CD4-positive, alpha-beta T cell (primary cell): Measurements from ENCODE around the gene COPG1. TPM values are rescaled to one million over a fixed set of nuclear protein-coding genes. Genes with fewer than 3 reads are reported as not detected.

Source experiments
- ATAC-seq: fragments of 200-7000 bp; cut with Tn5 transposase; one replicate; pipeline ENCODE4 v1.10.0; 2022; ENCODE audit warnings: mild to moderate bottlenecking; ENCODE audit not compliant: poor library complexity
- CTCF ChIA-PET: fragments of 350-600 bp; sonication (Branson Sonifier 250); formaldehyde crosslinking; loops from one replicate; lab custom pipeline; 2021; ENCODE audit warnings: antibody characterized with exemption, inconsistent platforms; lab: Charles Lee
- POLR2A ChIA-PET: fragments of 350-600 bp; sonication (Branson Sonifier 250); formaldehyde crosslinking; loops from one replicate; lab custom pipeline; 2021; ENCODE audit warnings: antibody characterized with exemption, inconsistent platforms; lab: Charles Lee
- DNase-seq, 14 experiments: peaks; one replicate each; pipeline ENCODE4 v3.0.0-alpha.2; 2013 to 2020; ENCODE audit warnings: mixed read lengths in 2 of 14
- H3K27ac ChIP-seq, 2 donors: one replicate each; pipeline versions ENCODE4 v1.5.1 to v1.7.0; 2013; ENCODE audit warnings: low read length in 2 of 2, low read depth in 1 of 2, mild to moderate bottlenecking in 1 of 2
- H3K27me3 ChIP-seq, 2 experiments: 1 replicate in 1 of 2; 2 replicates in 1 of 2; pipeline versions ENCODE4 v1.6.1 to v1.7.0; 2013; ENCODE audit warnings: low read length in 2 of 2, control low read depth in 1 of 2, mild to moderate bottlenecking in 1 of 2, moderate library complexity in 1 of 2; ENCODE audit not compliant: insufficient read depth in 2 of 2, control insufficient read depth in 1 of 2
- H3K36me3 ChIP-seq: one replicate; pipeline ENCODE4 v1.6.1; 2013; ENCODE audit warnings: low read length, control low read depth; ENCODE audit not compliant: insufficient read depth
- H3K4me1 ChIP-seq: one replicate; pipeline ENCODE4 v1.6.1; 2013; ENCODE audit warnings: low read length, control low read depth; ENCODE audit not compliant: insufficient read depth
- H3K4me3 ChIP-seq: one replicate; pipeline ENCODE4 v1.5.1; 2013; ENCODE audit warnings: mild to moderate bottlenecking, low read length, moderate library complexity
- H3K9me3 ChIP-seq, 2 experiments: 1 replicate in 1 of 2; 2 replicates in 1 of 2; pipeline versions ENCODE4 v1.6.1 to v1.7.0; 2013; ENCODE audit warnings: low read length in 2 of 2, mild to moderate bottlenecking in 2 of 2, control low read depth in 1 of 2, moderate library complexity in 1 of 2; ENCODE audit not compliant: control insufficient read depth in 1 of 2, insufficient read depth in 1 of 2
- H3K27ac Mint-ChIP-seq: one replicate; pipeline ENCODE4 v1.8.0; 2020; ENCODE audit warnings: mixed read lengths
- H3K27me3 Mint-ChIP-seq: one replicate; pipeline ENCODE4 v1.8.0; 2021; ENCODE audit warnings: mixed read lengths
- H3K36me3 Mint-ChIP-seq: one replicate; pipeline ENCODE4 v1.8.0; 2021; ENCODE audit warnings: low read depth, mixed read lengths
- H3K4me1 Mint-ChIP-seq: one replicate; pipeline ENCODE4 v1.8.0; 2021; ENCODE audit warnings: low read depth, mixed read lengths
- H3K4me3 Mint-ChIP-seq: one replicate; pipeline ENCODE4 v1.8.0; 2020; ENCODE audit warnings: mild to moderate bottlenecking, mixed read lengths
- H3K9me3 Mint-ChIP-seq: one replicate; pipeline ENCODE4 v1.8.0; 2020; ENCODE audit warnings: mixed read lengths
- CTCF ChIP-seq: fragments of 200-600 bp; IDR thresholded peaks from one replicate; pipeline ENCODE4 v1.8.0; 2022; ENCODE audit warnings: antibody characterized with exemption, mild to moderate bottlenecking
- intact Hi-C, 2 experiments: fragments of 100-400 bp; cut with DNase I in 1 of 2; cut with micrococcal nuclease in 1 of 2; formaldehyde crosslinking; loops; one replicate each; pipeline versions ENCODE4 v1.15.1 to v1.9.0; 2023 to 2025; cut with DNase I, micrococcal nuclease
- total RNA-seq, 174 experiments: library from RNA in 2 of 174; stranded (reverse) in 2 of 174; gene quantifications; one replicate each; pipeline ENCODE4 v1.2.3 and lab custom pipeline; 2021 to 2026

COPG1 gene
- total RNA-seq, 2 experiments from 2014 or later: 77.7 to 79.3 TPM

- POLR2A ChIA-PET: interaction anchor here (1.1 to 3.6 kb wide), 4 partner anchors 9 to 25 kb away, joined by 4 to 34 read pairs (median 4); a partner anchor contains a TSS
- Histone ChIP-seq H3K27me3 (no peaks in the 10 kb centered on the region), H3K4me1 (peaks cover 17% of the 10 kb centered on the region), H3K36me3 (peaks cover 50% of the 10 kb centered on the region), H3K27ac (no peak overlapping the region), H3K9me3 (no peaks in the 10 kb centered on the region), H3K4me3 (no peak overlapping the region)
- TF ChIP-seq CTCF: no peak
- no peaks in the 10 kb centered on the region for H3K27me3 Mint-ChIP-seq
- no peak overlapping the region for H3K4me3 Mint-ChIP-seq
- ATAC-seq (no peak), DNase-seq (no peak)
- intact Hi-C loops: no loop called here
- peak overlapping the region; percentile 65 for H3K27ac Mint-ChIP-seq
- CTCF ChIA-PET: interaction anchor here (2.0 kb wide), 1 partner anchor 12 kb away, joined by 12 read pairs; a partner anchor contains a TSS
- H3K4me1 Mint-ChIP-seq: peaks cover 28% of the 10 kb centered on the region
- H3K9me3 Mint-ChIP-seq: no peaks in the 10 kb centered on the region
- peaks cover 63% of the 10 kb centered on the region for H3K36me3 Mint-ChIP-seq
These were observed 55.5 kb downstream of the COPG1 start for GRCh38 chr3:129304962-129305222.

DNA sequence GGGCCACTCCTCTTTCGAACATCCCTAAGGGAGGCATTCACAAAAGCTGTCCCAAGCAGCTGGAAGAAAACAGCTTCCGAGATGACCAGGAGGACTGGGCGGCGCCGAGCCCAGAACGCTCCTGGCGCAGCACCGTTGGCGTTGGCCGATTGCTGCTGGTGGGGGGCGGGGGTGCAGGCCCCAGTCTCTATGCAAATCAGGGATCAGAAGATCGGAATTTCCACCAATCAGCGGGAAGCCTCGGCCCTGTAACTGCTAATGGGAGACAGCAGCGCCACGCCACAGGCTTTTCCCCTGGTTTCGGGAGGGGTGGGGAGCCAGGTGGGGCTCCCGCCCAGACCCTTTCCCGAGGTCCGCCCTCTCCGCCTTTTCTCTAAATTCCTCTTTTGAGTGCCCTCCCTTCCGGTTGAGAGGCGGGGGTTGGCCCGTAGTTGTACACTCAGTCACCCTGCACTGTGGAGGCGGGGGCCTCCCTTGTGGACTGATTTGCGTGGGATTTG lies 56.2 kb downstream of the COPG1 start:
- POLR2A ChIA-PET: interaction anchor here (1.9 to 3.6 kb wide), 2 partner anchors 8 to 10 kb away, joined by 5 to 34 read pairs; a partner anchor contains a TSS

DNA sequence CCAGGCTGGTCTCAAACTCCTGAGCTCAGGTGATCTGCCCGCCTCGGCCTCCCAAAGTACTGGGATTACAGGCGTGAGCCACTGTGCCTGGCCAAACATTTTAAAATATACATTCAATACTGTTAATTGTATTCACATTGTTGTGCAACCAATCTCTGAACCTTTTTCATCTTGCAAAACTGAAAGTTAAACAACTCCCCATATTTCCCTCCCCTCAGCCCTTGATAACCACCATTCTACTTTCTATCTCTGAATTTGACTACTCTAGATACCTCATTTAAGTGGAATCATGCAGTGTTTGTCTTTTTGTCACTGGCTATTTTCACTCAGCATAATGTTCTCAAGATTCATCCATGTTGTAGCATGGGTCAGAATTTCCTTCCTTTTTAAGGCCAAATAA lies 59.2 kb downstream of the COPG1 start:
- Mint-ChIP-seq H3K9me3 (no peaks in the 10 kb centered on the region), H3K27ac (peak overlapping the region; percentile 6), H3K4me3 (no peak overlapping the region), H3K27me3 (no peaks in the 10 kb centered on the region), H3K4me1 (peaks cover 40% of the 10 kb centered on the region), H3K36me3 (peaks cover 34% of the 10 kb centered on the region)
- ChIA-PET CTCF (interaction anchor here (0.7 to 1.5 kb wide), 2 partner anchors 8 to 338 kb away, joined by 3 read pairs; a partner anchor contains a TSS), POLR2A (interaction anchor here (0.6 kb wide), 1 partner anchor 7 kb away, joined by 3 read pairs; a partner anchor contains a TSS)
- DNase-seq (no peak), ATAC-seq (no peak)
- H3K36me3 ChIP-seq: peaks cover 22% of the 10 kb centered on the region
- intact Hi-C loops: no loop called here
- no peaks in the 10 kb centered on the region for H3K27me3 ChIP-seq
- H3K4me3 ChIP-seq: no peak overlapping the region
- no peak overlapping the region for H3K27ac ChIP-seq
- peaks cover 25% of the 10 kb centered on the region for H3K4me1 ChIP-seq
- no peaks in the 10 kb centered on the region for H3K9me3 ChIP-seq
- TF ChIP-seq CTCF: no peak

More for the DNA sequence above, 56.2 kb downstream of the COPG1 start:
- DNase-seq (peak in 5 of 14 experiments; percentile 28 to 57 (median 34)), ATAC-seq (peak; percentile 56)
- Mint-ChIP-seq H3K4me3 (peak overlapping the region; percentile 25), H3K27me3 (no peaks in the 10 kb centered on the region), H3K36me3 (peaks cover 56% of the 10 kb centered on the region), H3K4me1 (peaks cover 28% of the 10 kb centered on the region), H3K27ac (peak overlapping the region; percentile 65), H3K9me3 (no peaks in the 10 kb centered on the region)
- Histone ChIP-seq H3K27me3 (no peaks in the 10 kb centered on the region), H3K4me3 (peak overlapping the region; percentile 1), H3K9me3 (no peaks in the 10 kb centered on the region), H3K4me1 (peaks cover 17% of the 10 kb centered on the region), H3K27ac (no peak overlapping the region), H3K36me3 (peaks cover 45% of the 10 kb centered on the region)
- CTCF ChIA-PET: interaction anchor here (2.0 kb wide), 1 partner anchor 11 kb away, joined by 12 read pairs; a partner anchor contains a TSS
- intact Hi-C loops: no loop called here
- TF ChIP-seq CTCF: no peak
